Esophagus muscularis mucosa (tissue), 4 donors: ENCODE measurements around the gene RELA. TPM values are rescaled to one million over a fixed set of nuclear protein-coding genes. Genes with fewer than 3 reads are reported as not detected.
A peak's percentile ranks its signal among the peaks of the same experiment; 100 is the strongest.

ENCODE experiments used
- DNase-seq: peaks from one replicate; pipeline ENCODE4 v3.0.0-alpha.2; 2017; ENCODE audit errors: extremely low spot score
- H3K27ac ChIP-seq, 4 donors: fragments of 200-600 bp; sonication (generic); replicated peaks in 1 of 4; 1 replicate in 3 of 4; 2 replicates in 1 of 4; pipeline ENCODE4 v1.5.1; 2016 to 2019; ENCODE audit warnings: mild to moderate bottlenecking in 1 of 4
- H3K27me3 ChIP-seq, 4 donors: fragments of 200-600 bp; sonication (generic); one replicate each; pipeline versions ENCODE4 v1.5.1 to v1.6.0; 2016 to 2019
- H3K36me3 ChIP-seq, 4 donors: fragments of 200-600 bp; sonication (generic); one replicate each; pipeline ENCODE4 v1.5.1; 2016 to 2019
- H3K4me1 ChIP-seq, 4 donors: fragments of 200-600 bp; sonication (generic); one replicate each; pipeline ENCODE4 v1.5.1; 2016 to 2019
- H3K4me3 ChIP-seq, 4 donors: fragments of 200-600 bp; sonication (generic); 1 replicate in 2 of 4; 2 replicates in 2 of 4; pipeline ENCODE4 v1.5.1; 2016 to 2019; ENCODE audit warnings: mild to moderate bottlenecking in 4 of 4, moderate library complexity in 1 of 4
- H3K9me3 ChIP-seq, 4 donors: fragments of 200-600 bp; sonication (generic); 1 replicate in 3 of 4; 2 replicates in 1 of 4; pipeline ENCODE4 v1.5.1; 2016 to 2019
- EP300 ChIP-seq: sonication (generic); formaldehyde crosslinking; IDR thresholded peaks from one replicate; pipeline ENCODE4 v1.6.1; 2017; ENCODE audit warnings: antibody characterized with exemption
- POLR2A ChIP-seq: fragments of 450-650 bp; IDR thresholded peaks from one replicate; pipeline ENCODE4 v1.6.1; 2017; ENCODE audit warnings: antibody characterized with exemption, moderate library complexity, mild to moderate bottlenecking, low read depth
- POLR2AphosphoS5 ChIP-seq, 2 donors: sonication (generic); formaldehyde crosslinking; IDR thresholded peaks; one replicate each; pipeline ENCODE4 v1.6.1; 2017; ENCODE audit warnings: antibody characterized with exemption in 2 of 2
- WGBS: methylation state at CpG from one replicate; pipeline ENCODE4 v1.1.5; 2018; 5-methylcytosine and 5-hydroxymethylcytosine counted together
- intact Hi-C: fragments of 100-400 bp; cut with DNase I; formaldehyde crosslinking; loops from one replicate; pipeline ENCODE4 v1.15.1; 2023
- total RNA-seq, 4 donors: library from RNA; depleted of rRNA; stranded (reverse); fragments of >200 nt; gene quantifications; one replicate each; pipeline versions ENCODE4 v1.1.0 to v1.2.1, GENCODE V29; 2016
- TF ChIP-seq, protein P1 (sequence below), 3 experiments: fragments of 200-600 bp in 2 of 3; fragments of 450-650 bp in 1 of 3; sonication (generic) in 2 of 3; IDR thresholded peaks; one replicate each; pipeline ENCODE4 v1.5.1; 2017 to 2019; ENCODE audit warnings: antibody characterized with exemption in 3 of 3, mild to moderate bottlenecking in 2 of 3, moderate library complexity in 1 of 3

The RELA gene
- total RNA-seq, 4 donors from 2014 or later, result 51.5 to 84.6 (median 82.1) TPM

DNA sequence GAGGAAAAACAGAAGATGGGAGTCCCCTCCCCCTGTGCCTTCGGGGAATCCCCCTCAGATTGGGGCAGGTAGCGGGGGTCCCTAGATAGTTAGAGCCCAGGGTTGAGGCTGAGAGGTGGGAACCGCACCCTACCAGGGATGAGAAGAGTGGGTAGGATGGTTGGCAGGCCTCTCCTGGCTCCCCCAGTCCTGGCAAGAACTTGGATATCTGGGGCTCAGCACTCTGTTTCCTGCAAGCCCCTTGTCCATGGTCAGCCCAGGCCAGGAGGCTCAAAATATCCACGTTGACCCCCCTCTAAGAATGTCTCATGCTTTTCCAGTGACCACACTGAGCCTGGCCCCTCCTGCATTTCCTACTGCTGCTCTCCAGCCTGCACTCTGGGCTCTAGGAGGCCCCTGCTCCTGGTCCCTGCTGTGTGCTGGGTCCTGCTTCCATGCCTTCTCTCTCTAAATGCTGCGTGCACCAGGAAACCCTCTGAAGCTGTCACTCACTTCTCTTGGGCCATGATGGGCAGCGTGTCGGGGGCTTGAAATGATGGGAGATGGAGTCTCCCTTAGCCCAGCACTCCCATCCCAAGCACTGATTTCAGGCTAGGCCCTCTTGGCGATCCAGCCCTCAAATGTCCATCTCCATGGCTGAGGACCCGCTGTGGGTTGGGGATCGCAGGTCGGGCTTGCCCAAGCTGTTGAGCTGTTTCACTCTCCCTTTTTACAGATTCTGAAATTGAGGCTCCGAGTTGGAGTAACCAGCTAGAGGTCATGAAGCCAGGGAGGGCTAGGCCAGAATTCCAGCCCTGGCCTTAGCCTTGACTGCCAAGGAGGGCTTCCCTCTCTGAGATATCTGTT is 50.7 kb downstream of the RELA start:
- DNase-seq, result no peak
- Histone ChIP-seq H3K36me3 (peaks cover 5 to 45% (median 37%) of the 10 kb centered on the region in 4 donors), H3K4me3 (peak overlapping the region; percentile 72 to 96 (median 80)), H3K4me1 (peaks cover 63 to 81% (median 77%) of the 10 kb centered on the region in 4 donors), H3K9me3 (no peaks in the 10 kb centered on the region), H3K27ac (peak overlapping the region; percentile 87 to 97 (median 96)), H3K27me3 (no peaks in the 10 kb centered on the region)
- TF ChIP-seq, protein P1, sequence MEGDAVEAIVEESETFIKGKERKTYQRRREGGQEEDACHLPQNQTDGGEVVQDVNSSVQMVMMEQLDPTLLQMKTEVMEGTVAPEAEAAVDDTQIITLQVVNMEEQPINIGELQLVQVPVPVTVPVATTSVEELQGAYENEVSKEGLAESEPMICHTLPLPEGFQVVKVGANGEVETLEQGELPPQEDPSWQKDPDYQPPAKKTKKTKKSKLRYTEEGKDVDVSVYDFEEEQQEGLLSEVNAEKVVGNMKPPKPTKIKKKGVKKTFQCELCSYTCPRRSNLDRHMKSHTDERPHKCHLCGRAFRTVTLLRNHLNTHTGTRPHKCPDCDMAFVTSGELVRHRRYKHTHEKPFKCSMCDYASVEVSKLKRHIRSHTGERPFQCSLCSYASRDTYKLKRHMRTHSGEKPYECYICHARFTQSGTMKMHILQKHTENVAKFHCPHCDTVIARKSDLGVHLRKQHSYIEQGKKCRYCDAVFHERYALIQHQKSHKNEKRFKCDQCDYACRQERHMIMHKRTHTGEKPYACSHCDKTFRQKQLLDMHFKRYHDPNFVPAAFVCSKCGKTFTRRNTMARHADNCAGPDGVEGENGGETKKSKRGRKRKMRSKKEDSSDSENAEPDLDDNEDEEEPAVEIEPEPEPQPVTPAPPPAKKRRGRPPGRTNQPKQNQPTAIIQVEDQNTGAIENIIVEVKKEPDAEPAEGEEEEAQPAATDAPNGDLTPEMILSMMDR (IDR thresholded peaks at IDR 0.05), result no peak
- TF ChIP-seq EP300, result no peak
- TF ChIP-seq POLR2A, result no peak
- TF ChIP-seq POLR2AphosphoS5 (IDR thresholded peaks at IDR 0.05), result no peak
- intact Hi-C loops, result no loop called here
- WGBS, result 68% methylated on average over 12 of the region's 12 CpGs

DNA sequence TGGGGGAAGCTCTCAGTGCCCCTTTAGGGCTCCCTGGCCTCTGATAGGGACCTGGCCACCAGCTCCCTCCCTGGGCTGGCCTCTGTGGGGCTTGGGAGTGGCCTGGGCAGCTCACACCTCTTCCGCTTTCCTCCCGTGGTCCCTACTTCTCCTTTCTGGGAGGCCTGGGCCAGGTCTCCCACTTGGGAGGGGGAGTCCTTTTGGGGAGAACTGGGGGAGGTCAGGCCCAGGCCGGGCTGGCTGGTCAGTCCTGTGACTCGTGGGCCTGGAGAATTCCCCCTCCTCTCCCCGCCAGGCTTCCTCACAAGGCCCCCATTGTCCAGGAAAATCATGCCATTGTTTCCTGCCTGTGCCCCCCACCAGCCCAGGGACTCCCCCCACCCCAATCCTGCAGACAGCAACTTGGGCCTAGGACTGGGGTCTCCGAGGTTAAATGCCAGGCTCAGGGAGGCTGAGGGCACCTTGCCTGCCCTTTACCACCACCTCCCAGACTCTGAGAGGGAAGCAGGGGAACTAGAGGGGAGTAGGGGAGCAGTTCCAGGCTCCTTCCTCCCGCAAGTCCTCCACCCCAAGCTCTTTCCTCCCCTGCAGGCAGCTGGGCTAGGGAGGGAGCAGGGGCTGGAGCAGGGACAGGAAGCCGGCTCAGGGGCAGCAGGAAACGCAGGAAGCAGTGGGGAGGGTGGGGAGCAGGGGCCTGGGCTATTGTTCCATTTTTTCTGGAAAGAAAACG is 51.5 kb downstream of the RELA start:
- intact Hi-C loops, result no loop called here
- 52% methylated on average over 7 of the region's 10 CpGs for WGBS
- Histone ChIP-seq H3K36me3 (peaks cover 5 to 46% (median 37%) of the 10 kb centered on the region in 4 donors), H3K4me3 (peak overlapping the region; percentile 72 to 96 (median 80)), H3K27ac (peak overlapping the region; percentile 87 to 97 (median 96)), H3K27me3 (no peaks in the 10 kb centered on the region), H3K4me1 (peaks cover 60 to 81% (median 77%) of the 10 kb centered on the region in 4 donors), H3K9me3 (no peaks in the 10 kb centered on the region)
- TF ChIP-seq POLR2AphosphoS5 (IDR thresholded peaks at IDR 0.05), result peak in 1 of 2 donors; percentile 28
- TF ChIP-seq, protein P1 (IDR thresholded peaks at IDR 0.05), result no peak
- no peak for DNase-seq

DNA sequence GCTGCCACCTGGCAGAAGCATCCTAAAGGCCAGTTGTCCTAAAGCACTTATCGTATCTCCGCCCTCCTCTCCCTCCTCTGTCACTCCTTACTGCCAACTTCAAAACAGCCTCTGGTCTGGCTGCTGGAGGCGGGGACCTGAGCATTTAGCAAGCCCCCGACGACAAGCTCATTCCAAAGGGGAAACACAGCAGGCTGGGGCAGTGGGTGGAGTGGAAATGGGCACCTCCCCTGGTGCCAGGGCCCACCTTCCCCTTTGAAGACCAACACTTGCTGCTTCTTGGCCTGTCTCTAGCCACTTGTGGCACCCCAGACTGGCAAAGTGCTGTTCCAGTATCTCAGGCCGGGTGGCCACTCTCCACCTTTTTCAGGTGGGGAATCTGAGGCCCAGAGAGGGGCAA is 52.3 kb downstream of the RELA start:
- DNase-seq, result no peak
- Histone ChIP-seq H3K4me1 (peaks cover 60 to 84% (median 79%) of the 10 kb centered on the region in 4 donors), H3K27me3 (no peaks in the 10 kb centered on the region), H3K27ac (peak overlapping the region; percentile 87 to 97 (median 96)), H3K36me3 (peaks cover 11 to 54% (median 44%) of the 10 kb centered on the region in 4 donors), H3K4me3 (peak overlapping the region; percentile 72 to 96 (median 80)), H3K9me3 (no peaks in the 10 kb centered on the region)
- 63% methylated on average over 4 of the region's 6 CpGs for WGBS
- TF ChIP-seq EP300 (no peak), POLR2AphosphoS5 (IDR thresholded peaks at IDR 0.05) (no peak)
- TF ChIP-seq, protein P1 (IDR thresholded peaks at IDR 0.05), result no peak
- intact Hi-C loops, result no loop called here

DNA sequence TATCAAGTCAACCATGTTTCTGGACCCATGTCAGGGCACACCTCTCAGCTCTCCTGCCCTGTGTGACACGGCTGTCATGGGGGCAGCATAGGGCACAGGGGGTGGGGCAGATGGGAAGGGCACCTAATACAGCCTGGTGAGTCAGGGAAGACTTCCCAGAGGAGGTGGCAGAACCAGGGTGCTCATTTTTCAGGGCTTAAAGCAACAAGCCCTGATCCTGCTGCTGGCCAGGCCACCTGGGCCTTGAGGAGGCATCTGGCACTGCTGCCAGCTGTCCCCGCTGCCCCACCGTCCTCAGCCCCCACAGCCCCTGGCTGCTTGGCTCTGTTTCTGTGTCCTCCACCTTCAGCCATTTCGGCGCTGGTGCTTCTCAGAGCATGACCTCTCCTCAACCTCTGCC is 53.1 kb downstream of the RELA start:
- Histone ChIP-seq H3K9me3 (no peaks in the 10 kb centered on the region), H3K4me1 (peaks cover 60 to 84% (median 79%) of the 10 kb centered on the region in 4 donors), H3K4me3 (no peak overlapping the region), H3K36me3 (peaks cover 18 to 61% (median 52%) of the 10 kb centered on the region in 4 donors), H3K27ac (peak overlapping the region; percentile 87 to 97 (median 96)), H3K27me3 (no peaks in the 10 kb centered on the region)
- no peak for DNase-seq
- TF ChIP-seq POLR2AphosphoS5 (IDR thresholded peaks at IDR 0.05) (no peak), POLR2A (no peak), EP300 (no peak)
- TF ChIP-seq, protein P1 (IDR thresholded peaks at IDR 0.05), result no peak
- intact Hi-C loops, result no loop called here
- 85% methylated on average over 4 of the region's 5 CpGs for WGBS
